ENCODE measurements around the gene PPM1A. TPM values are rescaled to one million over a fixed set of nuclear protein-coding genes. Genes with fewer than 3 reads are reported as not detected.

Gene PPM1A
- total and polyA plus RNA-seq, 2 experiments from 2014 or later = 29.8 to 34.1 TPM

GRCh38 chr14:60211153-60211552 lies 37.9 kb upstream of the PPM1A start (continued):
- TF ChIP-seq CTCF (conservative IDR thresholded peaks at IDR 0.05; ENCODE audit: low read depth in 2 of 2) = no peak
- no peak for TF ChIP-seq STAT1 (IDR thresholded peaks at IDR 0.05; ENCODE audit: unreplicated experiment)
- no peak for TF ChIP-seq CREB1 (CRISPR knock-in tag; IDR thresholded peaks at IDR 0.05; ENCODE audit: low read depth)
- no peak for TF ChIP-seq ZNF114 (CRISPR knock-in tag; IDR thresholded peaks at IDR 0.05)

- Histone ChIP-seq H3K4me2 (no peak overlapping the region), H3F3A (replicated peaks; ENCODE audit: low read depth) (no peaks in the 10 kb centered on the region), H3K36me3 (ENCODE audit: insufficient read depth) (no peaks in the 10 kb centered on the region), H3K79me2 (replicated peaks; ENCODE audit: insufficient read depth) (no peaks in the 10 kb centered on the region), H3K27ac (ENCODE audit: low read depth) (no peak overlapping the region), H3K4me1 (ENCODE audit: insufficient read depth) (peaks cover 16% of the 10 kb centered on the region; the same call in 1 of the 2 replicates), H3K9me2 (ENCODE audit: insufficient read depth) (peaks cover 7% of the 10 kb centered on the region; the same call in 1 of the 2 replicates), H4K20me1 (replicated peaks; ENCODE audit: insufficient read depth) (no peaks in the 10 kb centered on the region), H2AFZ (no peak overlapping the region; the same call in 1 of the 2 replicates), H3K4me3 (no peak overlapping the region), H3K27me3 (ENCODE audit: insufficient read depth) (no peaks in the 10 kb centered on the region)
- Mint-ChIP-seq H3K4me3 (no peak overlapping the region), H3K27me3 (ENCODE audit: insufficient read depth, low read depth, poor library complexity) (peaks cover 3% of the 10 kb centered on the region), H3K4me1 (peaks cover 9% of the 10 kb centered on the region), H3K36me3 (ENCODE audit: low read depth) (no peaks in the 10 kb centered on the region), H3K9me3 (no peaks in the 10 kb centered on the region), H3K27ac (no peak overlapping the region)
- no peak for ATAC-seq
- no peak for DNase-seq (ENCODE audit: low spot score)
- no peak for TF ChIP-seq CREB1 (CRISPR knock-in tag; IDR thresholded peaks at IDR 0.05; ENCODE audit: low read depth)
- no peak for TF ChIP-seq STAT1 (IDR thresholded peaks at IDR 0.05; ENCODE audit: unreplicated experiment)
- no peak for TF ChIP-seq ZNF462 (CRISPR knock-in tag; IDR thresholded peaks at IDR 0.05)
- no peak for TF ChIP-seq CTCF (conservative IDR thresholded peaks at IDR 0.05; ENCODE audit: low read depth in 2 of 2)
- no peak for TF ChIP-seq ZNF114 (CRISPR knock-in tag; IDR thresholded peaks at IDR 0.05)
- no peak for TF ChIP-seq JUNB (IDR thresholded peaks at IDR 0.05; ENCODE audit: unreplicated experiment)
- no peak for TF ChIP-seq EZH2phosphoT487 (IDR thresholded peaks at IDR 0.05; ENCODE audit: unreplicated experiment)
- no peak for TF ChIP-seq ZNF331 (CRISPR knock-in tag; IDR thresholded peaks at IDR 0.05; ENCODE audit: low read depth)
- TF ChIP-seq ETS1 (IDR thresholded peaks at IDR 0.05) = no peak
- TF ChIP-seq EZH2 (IDR thresholded peaks at IDR 0.05; ENCODE audit: low read depth, unreplicated experiment) = no peak
Observed at GRCh38 chr14:60212503-60213371, 36.3 kb upstream of the PPM1A start.

All from GM23338 (cell line).